HepG2 (cell line): ENCODE data around the gene BBC3. TPM values are rescaled to one million over a fixed set of nuclear protein-coding genes. Genes with fewer than 3 reads are reported as not detected.

Experiments used
- ARID5B ChIP-seq: IDR thresholded peaks from 2 replicates; pipeline ENCODE4 v1.4.0; 2020; ENCODE audit warnings: mild to moderate bottlenecking, missing genetic modification reagents
- BRD4 ChIP-seq: sonication (generic); formaldehyde crosslinking; IDR thresholded peaks from 2 replicates; pipeline ENCODE4 v1.4.0; 2020; ENCODE audit warnings: missing genetic modification reagents
- DMAP1 ChIP-seq: IDR thresholded peaks from 2 replicates; pipeline ENCODE4 v1.6.1; 2016
- HIVEP1 ChIP-seq: sonication (generic); formaldehyde crosslinking; IDR thresholded peaks from 2 replicates; pipeline ENCODE4 v1.4.0; 2020; ENCODE audit warnings: mild to moderate bottlenecking, missing genetic modification reagents
- HOXD1 ChIP-seq: sonication (generic); formaldehyde crosslinking; IDR thresholded peaks from 2 replicates; pipeline ENCODE4 v1.5.0; 2020; ENCODE audit warnings: missing genetic modification reagents
- IRF2 ChIP-seq: IDR thresholded peaks from 2 replicates; pipeline ENCODE4 v1.6.1; 2018; ENCODE audit warnings: missing genetic modification reagents, missing compliant biosample characterization
- MTA1 ChIP-seq: sonication (generic); formaldehyde crosslinking; IDR thresholded peaks from 2 replicates; pipeline ENCODE4 v1.4.0; 2020; ENCODE audit warnings: missing genetic modification reagents, mild to moderate bottlenecking, borderline replicate concordance
- NFE2L1 ChIP-seq: sonication (generic); formaldehyde crosslinking; IDR thresholded peaks from 2 replicates; pipeline ENCODE4 v1.4.0; 2020; ENCODE audit warnings: missing genetic modification reagents, mild to moderate bottlenecking, borderline replicate concordance
- PHF5A ChIP-seq: IDR thresholded peaks from one replicate; pipeline ENCODE4 v1.6.1; 2018; ENCODE audit warnings: low read depth, missing genetic modification reagents; ENCODE audit not compliant: unreplicated experiment
- RARG ChIP-seq: sonication (generic); formaldehyde crosslinking; IDR thresholded peaks from 2 replicates; pipeline ENCODE4 v1.4.0; 2020; ENCODE audit warnings: low read depth, mild to moderate bottlenecking, missing genetic modification reagents
- SNAPC2 ChIP-seq: sonication (generic); formaldehyde crosslinking; IDR thresholded peaks from 2 replicates; pipeline ENCODE4 v1.8.1; 2022; ENCODE audit warnings: mild to moderate bottlenecking, missing genetic modification reagents
- SOX13 ChIP-seq, 3 experiments: fragments of 450-650 bp in 1 of 3; sonication (generic) in 1 of 3; formaldehyde crosslinking in 1 of 3; IDR thresholded peaks in 2 of 3; conservative IDR thresholded peaks in 1 of 3; 2 replicates each; pipeline versions ENCODE4 v1.5.0 to v1.6.1; 2016 to 2020; ENCODE audit warnings: antibody characterized with exemption in 1 of 3, mild to moderate bottlenecking in 1 of 3, missing compliant biosample characterization in 1 of 3, missing genetic modification reagents in 1 of 3, moderate library complexity in 1 of 3
- XRCC5 ChIP-seq: fragments of 200-400 bp; formaldehyde crosslinking; optimal IDR thresholded peaks from 2 replicates; pipeline ENCODE3; 2017; ENCODE audit warnings: mild to moderate bottlenecking, low read length
- ZBTB20 ChIP-seq: sonication (generic); formaldehyde crosslinking; IDR thresholded peaks from 2 replicates; pipeline ENCODE4 v1.8.1; 2023; ENCODE audit warnings: missing genetic modification reagents, low read depth, mild to moderate bottlenecking, borderline replicate concordance
- ZC3H13 ChIP-seq: sonication (generic); formaldehyde crosslinking; IDR thresholded peaks from 2 replicates; pipeline ENCODE4 v1.8.1; 2023; ENCODE audit warnings: mild to moderate bottlenecking, missing genetic modification reagents, moderate library complexity
- ZMAT3 ChIP-seq: sonication (generic); formaldehyde crosslinking; conservative IDR thresholded peaks from 2 replicates; pipeline ENCODE4 v1.7.0; 2021; ENCODE audit warnings: missing genetic modification reagents
- ZNF260 ChIP-seq: sonication (generic); formaldehyde crosslinking; IDR thresholded peaks from 2 replicates; pipeline ENCODE4 v1.4.0; 2020; ENCODE audit warnings: missing genetic modification reagents, low read depth, mild to moderate bottlenecking, borderline replicate concordance
- ZNF432 ChIP-seq: sonication (generic); formaldehyde crosslinking; IDR thresholded peaks from 2 replicates; pipeline ENCODE4 v1.5.0; 2020; ENCODE audit warnings: missing genetic modification reagents, mild to moderate bottlenecking, borderline replicate concordance
- ZNF598 ChIP-seq: sonication (generic); formaldehyde crosslinking; IDR thresholded peaks from 2 replicates; pipeline ENCODE4 v1.5.1; 2020; ENCODE audit warnings: mild to moderate bottlenecking, missing genetic modification reagents, borderline replicate concordance
- polyA plus RNA-seq, 8 experiments: library from polyadenylated mRNA; depleted of rRNA in 3 of 8; stranded (reverse) in 7 of 8; unstranded in 1 of 8; fragments of >200 nt; fragmentation: Illumina TruSeq in 4 of 8; extraction: Trizol in 4 of 8; gene quantifications; 2 replicates each; pipeline versions ENCODE4 v1.2.1 to v1.2.3, GENCODE V29; 2011 to 2016; ENCODE audit warnings: low read depth in 4 of 8, missing spikeins in 1 of 8, mixed read lengths in 1 of 8; ENCODE audit not compliant: insufficient read depth in 1 of 8
- total RNA-seq, 5 experiments: library from RNA; depleted of rRNA; stranded (reverse); fragments of >200 nt; fragmentation: Illumina TruSeq; extraction: Trizol; gene quantifications; 2 replicates each; pipeline ENCODE4 v1.2.3, GENCODE V29; 2016; ENCODE audit warnings: low read depth in 1 of 5
- TF ChIP-seq, protein P1 (sequence below): sonication (generic); formaldehyde crosslinking; IDR thresholded peaks from 2 replicates; pipeline ENCODE4 v1.8.0; 2022; ENCODE audit warnings: mild to moderate bottlenecking, missing genetic modification reagents; ENCODE audit not compliant: insufficient replicate concordance
- TF ChIP-seq, protein P2 (sequence below): IDR thresholded peaks from 2 replicates; pipeline ENCODE4 v1.6.1; 2016; ENCODE audit warnings: low read depth, borderline replicate concordance

BBC3 gene
- total and polyA plus RNA-seq, 2 of the 13 experiments (the other 11 are each of a cell fraction or from before 2014, with no cell fraction given): 6.1 to 8.8 TPM

DNA sequence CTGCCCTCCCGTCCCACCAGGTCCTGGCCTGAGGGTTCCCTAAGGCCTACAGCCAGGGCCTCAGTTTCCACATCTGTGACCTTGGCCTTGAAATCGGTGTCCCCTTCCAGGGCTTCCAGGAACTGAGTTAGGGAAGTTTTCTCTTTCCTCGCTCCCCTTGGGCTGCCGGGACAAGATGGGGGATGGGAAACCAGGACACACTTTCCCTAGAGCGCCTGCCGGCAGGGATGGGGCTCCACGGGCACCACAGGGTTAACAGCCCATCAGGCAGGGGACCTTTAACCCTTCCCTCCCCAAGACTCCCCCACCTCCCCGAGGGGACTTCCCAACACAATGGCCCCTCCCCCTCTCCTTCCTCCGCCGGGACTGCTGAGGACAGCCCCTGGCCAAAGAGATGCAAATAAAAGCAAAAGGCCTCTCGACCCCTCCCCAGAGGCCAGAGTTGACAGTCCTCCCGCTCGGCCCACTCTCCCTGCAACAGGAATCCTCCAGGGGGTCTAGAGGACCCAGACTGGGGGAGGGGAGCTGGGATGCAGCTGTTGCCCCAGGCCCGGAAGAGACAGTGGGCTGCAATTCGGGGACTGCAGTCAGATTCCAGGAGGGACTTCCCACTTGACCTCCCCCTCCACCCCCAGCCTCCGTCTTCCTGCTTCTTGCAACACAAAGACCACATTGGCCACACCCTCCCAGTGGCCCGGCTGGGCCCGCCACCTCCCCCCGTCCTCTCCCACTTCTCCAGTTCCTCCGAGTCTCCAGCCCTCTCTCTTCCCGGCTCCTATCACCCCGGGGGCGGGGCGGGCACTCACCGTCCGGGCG is 3.4 kb downstream of the BBC3 start (continued):
- TF ChIP-seq ARID5B (peak; percentile 54; the same call in 1 of the 2 replicates), MTA1 (peak; percentile 12; the same call in 1 of the 2 replicates), NFE2L1 (CRISPR knock-in tag) (no peak), IRF2 (CRISPR knock-in tag) (peak; percentile 51; the same call in 1 of the 2 replicates), ZNF432 (CRISPR knock-in tag) (no peak), RARG (CRISPR knock-in tag) (no peak), ZC3H13 (CRISPR knock-in tag) (peak; percentile 18; the same call in 1 of the 2 replicates), HOXD1 (CRISPR knock-in tag) (peak; percentile 44; the same call in 1 of the 2 replicates), BRD4 (CRISPR knock-in tag) (no peak), SNAPC2 (CRISPR knock-in tag) (0 out of 2 replicates have a peak, but pooled peaks have one; percentile 12), ZNF260 (CRISPR knock-in tag) (no peak), XRCC5 (peak; percentile 77), DMAP1 (CRISPR knock-in tag) (0 out of 2 replicates have a peak, but pooled peaks have one; percentile 64), SOX13 (IDR thresholded peaks at IDR 0.05) (0 out of 2 replicates have a peak, but pooled peaks have one; percentile 33), SOX13 (CRISPR knock-in tag; conservative IDR thresholded peaks at IDR 0.05 in 1 of 2, IDR thresholded peaks at IDR 0.05 in 1 of 2) (peak in 1 of 2 experiments; percentile 29; a peak in 1 of 4 replicates), HIVEP1 (CRISPR knock-in tag) (peak; percentile 97), ZBTB20 (CRISPR knock-in tag) (peak; percentile 53; the same call in 1 of the 2 replicates), PHF5A (CRISPR knock-in tag) (no peak), ZNF598 (CRISPR knock-in tag) (no peak), ZMAT3 (CRISPR knock-in tag) (peak; percentile 84)
- TF ChIP-seq, protein P1, sequence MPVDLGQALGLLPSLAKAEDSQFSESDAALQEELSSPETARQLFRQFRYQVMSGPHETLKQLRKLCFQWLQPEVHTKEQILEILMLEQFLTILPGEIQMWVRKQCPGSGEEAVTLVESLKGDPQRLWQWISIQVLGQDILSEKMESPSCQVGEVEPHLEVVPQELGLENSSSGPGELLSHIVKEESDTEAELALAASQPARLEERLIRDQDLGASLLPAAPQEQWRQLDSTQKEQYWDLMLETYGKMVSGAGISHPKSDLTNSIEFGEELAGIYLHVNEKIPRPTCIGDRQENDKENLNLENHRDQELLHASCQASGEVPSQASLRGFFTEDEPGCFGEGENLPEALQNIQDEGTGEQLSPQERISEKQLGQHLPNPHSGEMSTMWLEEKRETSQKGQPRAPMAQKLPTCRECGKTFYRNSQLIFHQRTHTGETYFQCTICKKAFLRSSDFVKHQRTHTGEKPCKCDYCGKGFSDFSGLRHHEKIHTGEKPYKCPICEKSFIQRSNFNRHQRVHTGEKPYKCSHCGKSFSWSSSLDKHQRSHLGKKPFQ (CRISPR knock-in tag): peak; percentile 74
- TF ChIP-seq, protein P2, sequence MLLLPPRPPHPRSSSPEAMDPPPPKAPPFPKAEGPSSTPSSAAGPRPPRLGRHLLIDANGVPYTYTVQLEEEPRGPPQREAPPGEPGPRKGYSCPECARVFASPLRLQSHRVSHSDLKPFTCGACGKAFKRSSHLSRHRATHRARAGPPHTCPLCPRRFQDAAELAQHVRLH (CRISPR knock-in tag): no peak
